Sigmoid colon (tissue), 7 donors: Measurements from ENCODE around the gene MYCT1. TPM values are rescaled to one million over a fixed set of nuclear protein-coding genes. Genes with fewer than 3 reads are reported as not detected.

ENCODE experiments used
- DNase-seq: peaks from one replicate; pipeline ENCODE4 v3.0.0-alpha.2; 2019
- H3K27ac ChIP-seq, 4 donors: fragments of 200-600 bp; sonication (generic); one replicate each; pipeline ENCODE4 v1.5.1; 2016 to 2019; ENCODE audit warnings: mild to moderate bottlenecking in 1 of 4
- H3K27me3 ChIP-seq, 3 donors: fragments of 200-600 bp; sonication (generic); one replicate each; pipeline ENCODE4 v1.5.1; 2019; ENCODE audit warnings: mild to moderate bottlenecking in 1 of 3
- H3K36me3 ChIP-seq, 4 donors: fragments of 200-600 bp; sonication (generic); one replicate each; pipeline ENCODE4 v1.5.1; 2016 to 2019
- H3K4me1 ChIP-seq, 4 donors: fragments of 200-600 bp; sonication (generic); one replicate each; pipeline ENCODE4 v1.5.1; 2017 to 2019
- H3K4me3 ChIP-seq, 4 donors: fragments of 200-600 bp; sonication (generic); one replicate each; pipeline ENCODE4 v1.5.1; 2017 to 2019; ENCODE audit warnings: mild to moderate bottlenecking in 2 of 4, moderate library complexity in 1 of 4
- H3K9me3 ChIP-seq, 4 donors: fragments of 200-600 bp in 3 of 4; sonication (generic) in 3 of 4; one replicate each; pipeline versions ENCODE4 v1.5.1 to v1.6.1; 2013 to 2019
- EP300 ChIP-seq, 4 donors: sonication (generic); formaldehyde crosslinking; IDR thresholded peaks; one replicate each; pipeline ENCODE4 v1.6.1; 2017; ENCODE audit warnings: antibody characterized with exemption in 4 of 4
- POLR2A ChIP-seq, 2 donors: fragments of 450-650 bp; IDR thresholded peaks; one replicate each; pipeline ENCODE4 v1.6.1; 2016; ENCODE audit warnings: antibody characterized with exemption in 2 of 2, mild to moderate bottlenecking in 2 of 2, moderate library complexity in 2 of 2
- POLR2AphosphoS5 ChIP-seq, 4 donors: sonication (generic); formaldehyde crosslinking; IDR thresholded peaks; one replicate each; pipeline ENCODE4 v1.6.1; 2017; ENCODE audit warnings: antibody characterized with exemption in 4 of 4
- WGBS, 2 donors: extraction: QIAGEN DNeasy Blood & Tissue Kit; methylation state at CpG; one replicate each; pipeline ENCODE4 v1.1.7; 2013; 5-methylcytosine and 5-hydroxymethylcytosine counted together
- intact Hi-C: fragments of 100-400 bp; cut with DNase I; formaldehyde crosslinking; loops from one replicate; pipeline ENCODE4 v1.15.1; 2023
- polyA plus RNA-seq, 3 donors: library from polyadenylated mRNA; stranded (reverse); fragments of 200-250 nt; gene quantifications; one replicate each; pipeline ENCODE4 v1.2.3, GENCODE V29; 2013
- total RNA-seq, 4 donors: library from RNA; depleted of rRNA; stranded (reverse); fragments of >200 nt; gene quantifications; one replicate each; pipeline ENCODE4 v1.1.0, GENCODE V29; 2016
- TF ChIP-seq, protein P1 (sequence below), 4 experiments: fragments of 450-650 bp in 3 of 4; fragments of 200-600 bp in 1 of 4; IDR thresholded peaks; one replicate each; pipeline ENCODE4 v1.5.1; 2016 to 2019; ENCODE audit warnings: antibody characterized with exemption in 4 of 4, mild to moderate bottlenecking in 3 of 4, moderate library complexity in 2 of 4
- donor health status: healthy with polysubstance abuse.
- donor health status: Bipolar disorder and iron deficiency.
- donor health status: healthy.

MYCT1 gene
- total and polyA plus RNA-seq, 7 donors = 0.46 to 9.7 (median 5.4) TPM

DNA sequence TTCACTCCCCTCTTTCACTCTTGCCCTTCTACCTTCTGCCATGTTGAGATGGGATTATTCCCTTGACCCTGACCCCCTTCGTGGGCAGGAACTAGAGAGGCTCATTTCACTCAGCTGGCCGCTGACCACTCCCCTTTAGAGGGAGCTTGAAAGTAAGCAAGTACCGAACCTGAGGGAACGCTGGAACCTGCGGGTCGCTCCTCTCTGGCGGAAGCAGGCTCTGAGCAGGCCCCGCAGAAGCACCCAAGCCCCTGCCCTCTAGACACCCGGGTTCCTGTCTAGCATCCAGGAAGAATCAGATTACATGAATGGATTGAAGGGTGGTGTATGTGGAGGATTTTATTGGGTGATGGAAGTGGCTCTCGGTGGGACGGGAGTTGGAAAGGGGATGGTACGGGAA, 11.9 kb upstream of the MYCT1 start:
- intact Hi-C loops = no loop called here
- no peaks in the 10 kb centered on the region for H3K36me3 ChIP-seq

DNA sequence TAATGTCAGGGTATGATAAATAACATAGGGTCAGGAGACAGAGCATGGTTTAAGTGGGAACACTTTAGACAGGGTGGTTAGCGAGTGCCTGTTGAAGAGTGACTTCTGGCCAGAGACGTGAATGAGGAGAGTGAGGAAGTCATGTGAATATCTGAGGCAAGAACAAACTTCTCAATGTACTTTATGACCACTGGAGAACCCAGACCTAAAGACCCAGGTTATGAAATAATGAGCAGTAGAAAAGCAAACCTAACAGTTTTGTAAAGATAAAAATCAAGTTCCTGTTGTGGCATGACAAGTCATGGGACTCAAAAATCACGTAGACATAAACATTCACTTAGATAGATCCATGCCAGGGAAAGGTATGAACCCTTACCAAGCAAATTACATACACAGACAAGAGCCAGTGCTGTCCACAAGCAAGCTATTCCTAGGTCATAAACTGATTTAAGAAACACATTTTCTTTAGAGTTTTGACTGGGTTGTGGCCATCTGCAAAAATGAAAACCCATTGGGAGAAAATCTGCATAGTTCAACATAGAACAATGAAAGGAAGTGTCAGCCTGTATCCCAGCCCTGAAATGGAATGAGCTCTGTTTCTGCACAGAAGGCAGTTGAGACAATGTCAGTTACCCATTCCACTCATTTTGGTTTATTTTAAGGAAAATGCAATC, 2.2 kb upstream of the MYCT1 start:
- intact Hi-C loops = no loop called here
- H3K27ac ChIP-seq = peak overlapping the region in 1 of 4 donors; percentile 6
- no peaks in the 10 kb centered on the region for H3K27me3 ChIP-seq
- H3K4me1 ChIP-seq = no peaks in the 10 kb centered on the region
- H3K9me3 ChIP-seq = no peaks in the 10 kb centered on the region
- WGBS, 2 donors = 46 to 58% methylated on average over 3 of the region's 3 CpGs
- no peak for TF ChIP-seq POLR2A (IDR thresholded peaks at IDR 0.05)
- TF ChIP-seq, protein P1, sequence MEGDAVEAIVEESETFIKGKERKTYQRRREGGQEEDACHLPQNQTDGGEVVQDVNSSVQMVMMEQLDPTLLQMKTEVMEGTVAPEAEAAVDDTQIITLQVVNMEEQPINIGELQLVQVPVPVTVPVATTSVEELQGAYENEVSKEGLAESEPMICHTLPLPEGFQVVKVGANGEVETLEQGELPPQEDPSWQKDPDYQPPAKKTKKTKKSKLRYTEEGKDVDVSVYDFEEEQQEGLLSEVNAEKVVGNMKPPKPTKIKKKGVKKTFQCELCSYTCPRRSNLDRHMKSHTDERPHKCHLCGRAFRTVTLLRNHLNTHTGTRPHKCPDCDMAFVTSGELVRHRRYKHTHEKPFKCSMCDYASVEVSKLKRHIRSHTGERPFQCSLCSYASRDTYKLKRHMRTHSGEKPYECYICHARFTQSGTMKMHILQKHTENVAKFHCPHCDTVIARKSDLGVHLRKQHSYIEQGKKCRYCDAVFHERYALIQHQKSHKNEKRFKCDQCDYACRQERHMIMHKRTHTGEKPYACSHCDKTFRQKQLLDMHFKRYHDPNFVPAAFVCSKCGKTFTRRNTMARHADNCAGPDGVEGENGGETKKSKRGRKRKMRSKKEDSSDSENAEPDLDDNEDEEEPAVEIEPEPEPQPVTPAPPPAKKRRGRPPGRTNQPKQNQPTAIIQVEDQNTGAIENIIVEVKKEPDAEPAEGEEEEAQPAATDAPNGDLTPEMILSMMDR (IDR thresholded peaks at IDR 0.05) = no peak
- no peak for TF ChIP-seq POLR2AphosphoS5 (IDR thresholded peaks at IDR 0.05)
- no peak for TF ChIP-seq EP300 (IDR thresholded peaks at IDR 0.05)
- no peaks in the 10 kb centered on the region for H3K36me3 ChIP-seq
- no peak overlapping the region for H3K4me3 ChIP-seq
- DNase-seq = no peak

More for the DNA sequence above, 11.9 kb upstream of the MYCT1 start:
- DNase-seq = no peak
- Histone ChIP-seq H3K4me3 (no peak overlapping the region), H3K4me1 (no peaks in the 10 kb centered on the region), H3K27me3 (no peaks in the 10 kb centered on the region), H3K9me3 (no peaks in the 10 kb centered on the region), H3K27ac (no peak overlapping the region)
- TF ChIP-seq, protein P1 (IDR thresholded peaks at IDR 0.05) = no peak
- TF ChIP-seq POLR2AphosphoS5 (IDR thresholded peaks at IDR 0.05) (no peak), POLR2A (IDR thresholded peaks at IDR 0.05) (no peak), EP300 (IDR thresholded peaks at IDR 0.05) (no peak)
- WGBS, 2 donors = 92 to 93% methylated on average over 12 of the region's 12 CpGs

DNA sequence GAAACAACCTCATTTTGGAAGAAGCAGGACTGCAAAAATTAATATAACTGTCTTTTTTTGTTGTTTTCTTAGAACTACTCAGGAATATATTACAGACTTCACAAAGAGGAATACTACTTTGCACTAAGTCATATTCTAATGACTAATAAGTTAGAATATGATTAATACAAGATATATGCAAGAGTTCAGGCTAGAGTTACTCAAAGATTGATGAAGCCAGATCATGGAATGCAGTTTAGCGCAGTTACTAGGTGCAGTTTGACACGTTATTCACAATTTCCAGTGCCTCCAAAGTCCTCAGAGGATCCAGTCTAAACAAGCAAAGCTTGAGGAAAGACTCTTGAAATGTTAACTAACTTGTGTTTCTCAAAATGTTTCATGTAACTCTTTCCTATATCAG, 1.2 kb upstream of the MYCT1 start:
- peak overlapping the region in 2 of 4 donors; percentile 14 to 18 for H3K27ac ChIP-seq
- no peaks in the 10 kb centered on the region for H3K27me3 ChIP-seq
- no peak for DNase-seq
- H3K4me3 ChIP-seq = no peak overlapping the region
- H3K4me1 ChIP-seq = no peaks in the 10 kb centered on the region
- TF ChIP-seq, protein P1 (IDR thresholded peaks at IDR 0.05) = no peak
- no peak for TF ChIP-seq EP300 (IDR thresholded peaks at IDR 0.05)
- no peak for TF ChIP-seq POLR2A (IDR thresholded peaks at IDR 0.05)
- TF ChIP-seq POLR2AphosphoS5 (IDR thresholded peaks at IDR 0.05) = no peak
- 62 to 71% methylated on average over 2 of the region's 2 CpGs for WGBS, 2 donors
- no peaks in the 10 kb centered on the region for H3K36me3 ChIP-seq
- no peaks in the 10 kb centered on the region for H3K9me3 ChIP-seq
- intact Hi-C loops = no loop called here

DNA sequence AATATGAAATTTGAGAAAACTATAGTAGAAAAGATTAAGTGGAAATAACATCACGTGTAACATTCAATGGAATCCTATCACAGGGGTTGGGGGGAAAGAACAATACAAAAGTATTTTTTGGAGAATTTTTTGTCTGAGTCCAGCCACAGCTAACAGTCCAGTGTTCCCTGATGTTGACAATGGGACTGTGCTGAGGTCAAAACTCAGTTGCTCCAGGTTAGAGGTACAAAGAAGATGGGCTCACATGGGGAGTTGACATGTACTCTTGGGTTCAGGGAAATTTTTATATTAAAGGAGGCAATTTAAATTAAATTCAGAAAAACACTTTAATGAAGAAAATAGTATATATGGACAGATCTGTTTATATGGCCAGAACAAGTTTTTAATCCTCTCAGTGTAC, 995 bp downstream of the MYCT1 start:
- H3K27me3 ChIP-seq = no peaks in the 10 kb centered on the region
- no peak for DNase-seq
- no peaks in the 10 kb centered on the region for H3K4me1 ChIP-seq
- WGBS, 2 donors = 69 to 72% methylated on average over 1 of the region's 1 CpG
- H3K36me3 ChIP-seq = no peaks in the 10 kb centered on the region
- H3K9me3 ChIP-seq = no peaks in the 10 kb centered on the region
- TF ChIP-seq EP300 (IDR thresholded peaks at IDR 0.05) (no peak), POLR2AphosphoS5 (IDR thresholded peaks at IDR 0.05) (no peak), POLR2A (IDR thresholded peaks at IDR 0.05) (no peak)
- TF ChIP-seq, protein P1 (IDR thresholded peaks at IDR 0.05) = no peak
- intact Hi-C loops = no loop called here
- peak overlapping the region in 1 of 4 donors; percentile 9 for H3K4me3 ChIP-seq
- peak overlapping the region in 2 of 4 donors; percentile 18 to 27 for H3K27ac ChIP-seq

DNA sequence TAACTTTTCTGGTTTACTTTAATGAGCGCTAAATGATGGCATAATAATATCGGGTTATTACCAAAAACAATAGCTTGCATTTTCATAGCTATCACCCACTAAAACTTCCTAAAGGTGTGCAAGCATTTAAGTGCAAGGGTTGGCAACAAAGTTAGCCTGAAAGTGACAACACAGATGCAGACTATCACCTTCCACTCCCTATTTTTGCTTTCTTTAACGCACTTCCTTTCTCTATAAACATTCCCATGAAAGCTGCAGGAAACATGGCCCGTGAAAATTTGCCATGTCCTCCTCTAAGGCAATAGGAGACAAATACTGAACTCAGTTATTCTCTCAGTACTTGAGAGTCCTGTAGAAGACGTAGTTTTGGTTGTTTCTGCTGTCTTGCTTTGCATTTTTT, 2.7 kb downstream of the MYCT1 start:
- intact Hi-C loops = no loop called here
- no peak for DNase-seq
- 31 to 52% methylated on average over 5 of the region's 5 CpGs for WGBS, 2 donors
- no peaks in the 10 kb centered on the region for H3K36me3 ChIP-seq
- H3K27me3 ChIP-seq = no peaks in the 10 kb centered on the region
- no peaks in the 10 kb centered on the region for H3K9me3 ChIP-seq
- TF ChIP-seq EP300 (IDR thresholded peaks at IDR 0.05) (no peak), POLR2AphosphoS5 (IDR thresholded peaks at IDR 0.05) (no peak), POLR2A (IDR thresholded peaks at IDR 0.05) (no peak)
- TF ChIP-seq, protein P1 (IDR thresholded peaks at IDR 0.05) = no peak
- no peak overlapping the region for H3K27ac ChIP-seq
- H3K4me1 ChIP-seq = no peaks in the 10 kb centered on the region
- H3K4me3 ChIP-seq = no peak overlapping the region
